Measurements from ENCODE around the gene UTRN.

The UTRN gene

GRCh38 chr6:144283646-144284477 is 1.3 kb upstream of the UTRN start:
- no peak for DNase-seq

GRCh38 chr6:144284478-144284782 is 705 bp upstream of the UTRN start:
- DNase-seq: no peak

- no peak for DNase-seq
These were observed 338 bp downstream of the UTRN start for GRCh38 chr6:144285548-144285797.

GRCh38 chr6:144285798-144286502 is 815 bp downstream of the UTRN start:
- DNase-seq: peak; percentile 38

- DNase-seq: peak; percentile 11
These were observed 1.6 kb downstream of the UTRN start for GRCh38 chr6:144286503-144287393.

GRCh38 chr6:144289006-144289405 is 3.9 kb downstream of the UTRN start:
- no peak for DNase-seq

GRCh38 chr6:144292372-144292771 is 7.2 kb downstream of the UTRN start:
- DNase-seq: no peak

GRCh38 chr6:144294016-144294415 is 8.9 kb downstream of the UTRN start:
- DNase-seq: no peak

GRCh38 chr6:144295211-144295610 is 10.1 kb downstream of the UTRN start:
- DNase-seq: no peak

GRCh38 chr6:144295981-144296767 is 11.0 kb downstream of the UTRN start:
- no peak for DNase-seq

GRCh38 chr6:144296973-144297372 is 11.8 kb downstream of the UTRN start:
- DNase-seq: no peak

- no peak for DNase-seq
These were observed 12.5 kb downstream of the UTRN start for GRCh38 chr6:144297511-144298100.

GRCh38 chr6:144298194-144298593 is 13.1 kb downstream of the UTRN start:
- DNase-seq: no peak

- DNase-seq: no peak
These were observed 13.8 kb downstream of the UTRN start for GRCh38 chr6:144298916-144299315.

- DNase-seq: no peak
These were observed 17.7 kb downstream of the UTRN start for GRCh38 chr6:144302701-144303372.

GRCh38 chr6:144304223-144304848 is 19.2 kb downstream of the UTRN start:
- no peak for DNase-seq

GRCh38 chr6:144305567-144305966 is 20.4 kb downstream of the UTRN start:
- DNase-seq: no peak

GRCh38 chr6:144305985-144306384 is 20.9 kb downstream of the UTRN start:
- DNase-seq: peak; percentile 27

GRCh38 chr6:144307880-144308279 is 22.7 kb downstream of the UTRN start:
- DNase-seq: no peak

- DNase-seq: no peak
These were observed 25.6 kb downstream of the UTRN start for GRCh38 chr6:144310765-144311164.

GRCh38 chr6:144311361-144311760 is 26.2 kb downstream of the UTRN start:
- DNase-seq: no peak
